Erythroblast (primary cell): ENCODE measurements around the gene IL21.
A peak's percentile ranks its signal among the peaks of the same experiment; 100 is the strongest.

Experiments
- DNase-seq, 2 experiments: peaks; one replicate each; lab custom pipeline; 2025; lab: John Stamatoyannopoulos, UW
- GATA1 ChIP-seq: IDR thresholded peaks from 2 replicates; pipeline ENCODE4 v1.6.1; 2011; ENCODE audit warnings: low read depth, mild to moderate bottlenecking, control low read depth, low read length, moderate library complexity
- POLR2A ChIP-seq: IDR thresholded peaks from 2 replicates; pipeline ENCODE4 v1.6.1; 2011; ENCODE audit warnings: mild to moderate bottlenecking, low read length

IL21 gene

DNA sequence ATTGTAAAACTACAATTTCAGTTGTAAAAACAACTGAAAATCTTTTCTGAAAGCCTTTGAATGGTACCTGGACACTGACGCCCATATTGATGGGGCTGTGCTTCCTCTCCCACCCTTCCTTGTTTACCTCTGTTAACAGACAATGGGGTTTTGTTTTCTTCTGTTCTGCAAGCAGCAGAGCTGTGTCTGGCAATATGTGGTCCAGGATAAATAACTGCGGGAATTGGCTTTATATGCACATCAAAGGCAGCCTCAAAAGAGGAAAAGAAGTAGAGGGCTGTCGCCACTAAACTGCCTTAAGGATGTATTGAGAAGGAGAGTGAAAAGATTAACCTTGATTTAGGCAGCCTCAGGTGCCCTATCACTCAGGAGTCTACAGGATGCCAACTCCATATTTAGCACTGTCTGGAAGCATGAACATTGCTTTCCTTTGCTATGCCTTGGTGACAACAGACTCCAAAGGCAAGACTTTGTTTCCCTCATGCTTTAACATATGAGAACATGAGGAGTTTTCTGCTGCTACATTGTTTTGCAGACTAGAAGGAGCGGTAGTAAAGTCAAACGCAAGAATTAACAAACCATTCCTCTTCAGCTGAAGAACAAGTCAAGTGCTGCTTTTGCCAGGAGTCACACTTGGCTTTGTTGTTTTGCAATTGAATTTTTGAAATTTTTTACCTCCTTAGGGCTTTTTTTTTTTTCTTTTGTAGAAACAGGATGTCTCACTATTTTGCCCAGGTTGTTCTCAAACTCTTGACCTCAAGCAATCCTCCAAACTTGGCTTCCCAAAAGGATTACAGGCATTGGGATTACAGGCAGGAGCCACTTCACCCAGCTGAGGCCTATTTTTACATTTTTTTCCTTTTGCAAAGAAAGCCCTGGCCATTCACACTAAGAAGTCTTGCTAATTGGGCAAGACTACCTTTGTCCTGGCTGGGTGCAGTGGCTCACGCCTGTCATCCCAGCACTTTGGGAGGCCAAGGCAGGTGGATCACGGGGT, 3.0 kb downstream of the IL21 start:
- no peak for DNase-seq

DNA sequence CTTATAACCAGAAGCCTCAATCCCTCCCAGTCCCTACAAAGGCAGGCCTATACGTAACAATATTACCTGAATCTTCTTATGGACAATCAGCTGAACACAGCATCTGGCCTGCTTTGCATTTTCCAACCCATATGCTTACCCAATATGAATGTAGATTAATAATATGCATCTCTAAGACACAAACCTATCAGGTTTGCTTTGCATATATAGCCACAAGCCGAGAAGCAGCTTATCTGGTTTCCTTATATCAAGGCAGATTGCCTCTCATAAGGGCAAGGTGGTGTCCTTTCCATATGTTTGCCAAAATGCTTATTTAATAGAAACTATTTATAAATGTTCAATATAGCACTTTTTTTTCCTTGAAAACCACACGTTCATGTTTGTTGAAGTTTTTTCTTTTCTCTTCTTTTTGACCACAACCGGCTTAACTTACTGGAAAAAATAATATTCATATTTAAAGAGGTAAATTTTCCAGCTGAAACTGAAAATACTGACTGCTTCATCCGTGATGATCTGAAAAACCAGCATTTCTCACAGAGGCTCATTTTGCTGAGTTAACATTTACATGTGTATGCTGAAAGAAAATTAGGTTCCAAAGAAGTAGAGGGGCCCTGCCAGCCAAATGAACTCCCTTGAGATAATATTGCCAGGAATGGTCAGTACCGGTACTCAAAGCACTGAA, 3.8 kb downstream of the IL21 start:
- DNase-seq, result no peak
- TF ChIP-seq GATA1, result no peak
- TF ChIP-seq POLR2A, result no peak

More for the DNA sequence above, 3.0 kb downstream of the IL21 start:
- TF ChIP-seq GATA1 (no peak), POLR2A (no peak)

DNA sequence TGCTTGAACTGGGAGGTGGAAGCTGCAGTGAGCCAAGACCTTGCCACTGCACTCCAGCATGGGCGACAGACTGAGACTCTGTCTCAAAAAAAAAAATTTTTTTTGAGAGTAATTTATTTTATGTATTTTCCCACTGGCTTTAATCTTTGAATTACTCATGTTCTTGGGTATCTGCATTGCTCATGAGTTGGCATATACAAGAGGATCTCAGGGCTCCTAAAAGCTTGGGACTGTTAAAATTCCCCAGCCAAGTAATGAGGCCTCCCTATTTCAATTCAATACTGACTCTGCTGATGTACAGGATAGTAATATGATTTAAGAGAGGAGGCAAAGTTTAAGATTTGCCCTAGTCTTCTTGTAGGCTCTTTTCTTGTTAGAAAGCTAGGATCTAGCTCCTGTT, 6.2 kb downstream of the IL21 start:
- no peak for DNase-seq
- TF ChIP-seq POLR2A, result no peak
- no peak for TF ChIP-seq GATA1

DNA sequence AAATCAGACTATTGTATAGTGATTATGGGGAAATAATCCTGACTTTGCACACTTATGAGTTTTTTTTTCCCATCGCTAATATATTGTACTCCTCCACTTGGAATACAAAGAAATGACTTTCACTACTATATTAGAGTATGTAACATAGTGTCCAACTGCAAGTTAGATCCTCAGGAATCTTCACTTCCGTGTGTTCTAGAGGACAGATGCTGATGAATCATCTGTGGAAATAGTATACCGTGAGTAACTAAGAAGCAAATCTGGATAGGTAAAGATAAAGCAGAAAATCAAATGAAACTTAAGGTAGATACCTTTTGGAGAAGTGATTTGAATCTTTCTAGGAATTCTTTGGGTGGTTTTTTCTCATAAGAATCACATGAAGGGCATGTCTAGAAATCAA, 8.3 kb downstream of the IL21 start:
- no peak for TF ChIP-seq GATA1
- no peak for TF ChIP-seq POLR2A
- no peak for DNase-seq

DNA sequence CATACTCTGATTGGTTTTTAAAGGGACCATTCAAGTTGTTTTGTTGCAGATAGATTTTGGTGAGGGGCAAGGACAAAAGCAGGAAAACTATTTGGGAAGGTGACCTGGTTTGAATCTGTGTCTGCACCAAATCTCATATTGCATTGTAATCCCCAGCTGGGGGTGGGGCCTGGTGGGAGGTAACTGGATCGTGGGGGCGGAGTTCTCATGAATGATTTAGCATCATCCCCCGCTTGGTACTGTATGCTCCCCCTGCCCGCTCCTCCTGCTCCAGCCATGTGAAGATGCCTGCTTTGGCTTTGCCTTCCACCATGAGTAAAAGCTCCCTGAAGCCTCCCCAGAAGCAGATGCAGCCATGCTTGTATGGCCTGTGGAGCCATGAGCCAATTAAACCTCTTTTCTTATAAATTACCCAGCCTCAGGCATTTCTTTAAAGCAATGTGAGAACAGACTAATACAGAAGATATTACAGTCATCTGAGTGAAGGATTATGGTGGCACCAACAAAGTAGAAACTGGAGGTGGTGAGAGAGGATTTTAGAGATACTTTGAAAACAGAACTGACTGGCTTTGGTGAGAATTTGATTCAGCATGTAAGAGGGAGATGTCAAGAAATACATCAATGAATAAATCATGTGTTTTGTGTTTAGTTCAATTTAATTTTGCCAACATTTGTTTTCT, 14.4 kb downstream of the IL21 start:
- DNase-seq, result no peak
- TF ChIP-seq GATA1 (no peak), POLR2A (no peak)

DNA sequence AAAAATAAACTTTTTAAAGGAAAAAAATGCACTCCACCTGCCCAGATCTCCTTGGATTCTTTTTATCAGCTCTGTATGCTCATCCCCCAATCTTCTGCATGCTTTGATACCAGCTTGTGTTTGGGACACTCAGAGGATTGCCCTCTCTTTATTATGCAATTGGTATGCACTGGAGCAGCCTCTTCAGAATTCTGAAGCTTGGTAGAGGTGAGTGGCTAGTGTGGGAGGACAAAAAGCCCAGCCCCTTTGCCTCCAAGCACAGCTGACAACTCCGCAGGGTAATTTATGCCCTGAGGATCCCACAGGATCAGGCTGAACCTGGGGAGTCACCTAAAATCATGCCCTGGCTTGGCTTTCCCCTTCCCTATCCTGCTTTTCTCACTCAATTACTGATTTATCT, 16.7 kb downstream of the IL21 start:
- TF ChIP-seq GATA1 (no peak), POLR2A (no peak)
- no peak for DNase-seq

DNA sequence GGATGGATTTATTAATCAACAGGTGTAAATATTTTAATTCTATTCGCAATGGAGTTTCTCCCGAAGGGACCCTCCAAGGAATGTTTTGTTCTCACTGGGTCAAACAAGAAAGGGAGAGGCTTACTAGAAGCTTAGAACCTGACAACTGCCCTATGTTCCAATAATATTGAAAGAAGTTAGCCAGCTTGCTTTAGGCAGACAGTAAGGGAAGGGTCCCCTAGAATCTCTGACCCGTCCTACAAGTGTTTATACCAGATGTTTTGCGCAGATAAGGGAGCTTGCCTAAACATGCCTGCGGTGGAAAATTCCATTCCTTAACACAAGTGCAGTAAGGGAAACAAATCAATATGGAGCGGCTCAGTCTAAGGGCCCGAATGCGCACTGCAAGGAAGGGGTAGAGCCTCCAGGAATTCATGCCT, 17.7 kb downstream of the IL21 start:
- DNase-seq, result peak; percentile 13 to 18
- TF ChIP-seq GATA1, result no peak
- TF ChIP-seq POLR2A, result no peak

DNA sequence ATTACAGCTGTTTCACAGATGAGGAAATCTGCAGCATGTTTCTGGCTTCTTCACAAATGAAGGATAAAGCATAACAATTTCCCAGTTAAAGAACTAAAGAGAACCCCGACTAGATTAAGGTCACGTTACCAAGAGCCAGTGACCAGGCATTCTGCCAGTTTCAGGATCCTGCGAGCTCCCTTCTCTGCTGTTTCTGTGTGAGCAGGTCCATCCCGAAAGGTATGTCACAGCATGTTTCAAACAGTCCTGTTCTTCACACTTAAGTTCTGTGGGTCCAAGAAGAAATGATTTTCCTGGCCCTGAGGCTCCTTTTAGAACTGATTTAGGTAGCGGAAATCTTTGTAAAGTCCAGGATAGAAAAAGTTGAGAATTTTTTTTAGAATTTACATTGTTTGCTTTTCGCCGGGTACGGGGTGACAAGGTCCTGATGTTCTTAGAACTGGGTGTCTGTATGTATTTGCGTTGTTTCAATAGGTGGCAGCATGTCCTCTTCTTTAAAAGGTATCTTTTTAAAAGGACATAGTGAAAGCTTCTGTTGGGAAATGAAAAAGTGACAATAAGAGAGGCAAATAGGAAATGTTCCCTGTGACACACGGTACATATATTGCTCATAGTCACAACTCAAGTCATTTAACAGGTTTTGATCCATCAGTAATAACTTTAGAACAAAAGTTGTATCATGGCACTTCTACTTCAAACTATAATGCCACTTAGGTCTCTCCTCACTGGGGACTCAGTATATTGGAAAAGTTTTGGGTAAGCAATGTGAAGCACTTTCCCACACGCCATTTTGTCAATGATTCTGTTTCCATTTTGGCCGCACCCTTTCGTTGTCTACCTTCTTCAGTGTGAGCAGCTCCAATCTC, 18.4 kb downstream of the IL21 start:
- TF ChIP-seq GATA1 (no peak), POLR2A (no peak)
- DNase-seq, result peak; percentile 15 to 21

DNA sequence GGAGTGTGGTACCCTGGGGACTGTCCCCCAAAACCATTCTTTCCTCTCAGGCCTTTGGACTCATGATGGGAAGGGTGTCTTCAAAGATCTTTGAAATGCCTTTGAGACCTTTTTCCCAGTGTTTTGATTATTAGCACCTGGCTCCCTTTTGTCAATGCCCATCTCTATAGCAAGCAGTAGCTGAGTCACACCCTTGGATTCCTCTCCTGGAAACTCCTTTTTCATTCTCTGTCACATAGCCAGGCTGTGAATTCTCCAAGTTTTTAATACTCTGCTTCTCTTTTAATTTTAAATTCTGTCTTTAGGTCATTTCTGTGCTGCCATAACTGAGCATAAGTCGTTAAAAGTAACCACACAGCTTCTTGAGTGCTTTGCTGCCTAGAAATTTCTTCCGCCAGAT, 29.7 kb downstream of the IL21 start:
- no peak for DNase-seq
- TF ChIP-seq GATA1, result no peak
- no peak for TF ChIP-seq POLR2A

DNA sequence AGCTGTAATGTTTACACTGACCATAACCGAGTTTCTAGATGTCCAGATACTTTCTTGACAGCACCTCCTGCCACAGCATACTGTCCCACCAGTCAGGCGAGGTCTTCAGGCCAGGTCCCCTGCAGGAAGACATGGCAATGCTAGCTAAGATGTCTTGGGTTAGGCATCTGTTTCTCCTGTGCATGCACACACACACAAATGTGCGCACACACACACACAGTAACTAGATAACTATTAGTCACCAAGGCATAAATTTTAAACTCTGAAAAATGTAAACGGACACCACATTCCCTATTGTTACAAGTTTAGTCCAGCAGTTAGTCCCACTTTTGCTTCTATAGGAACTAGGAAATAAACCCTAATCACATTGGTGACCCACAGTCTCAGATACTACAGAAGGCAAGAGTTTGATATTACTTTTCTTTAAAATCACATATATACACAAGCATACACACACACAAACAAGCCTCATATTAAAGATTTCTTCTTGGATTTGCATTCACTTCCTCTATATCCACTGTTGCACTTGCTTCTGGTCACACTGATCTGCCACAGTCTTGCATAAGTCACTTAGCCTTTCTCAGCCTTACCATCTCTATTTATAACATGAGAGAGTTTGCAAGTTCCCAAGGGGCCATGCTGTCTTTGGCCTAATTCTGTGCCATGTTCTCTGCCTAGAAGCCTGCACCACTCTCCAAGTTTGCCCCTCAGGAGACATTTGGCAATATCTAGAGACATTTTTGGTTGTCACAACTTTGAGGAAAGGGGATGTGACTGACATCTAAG, 32.2 kb downstream of the IL21 start:
- TF ChIP-seq POLR2A, result no peak
- TF ChIP-seq GATA1, result no peak
- no peak for DNase-seq

DNA sequence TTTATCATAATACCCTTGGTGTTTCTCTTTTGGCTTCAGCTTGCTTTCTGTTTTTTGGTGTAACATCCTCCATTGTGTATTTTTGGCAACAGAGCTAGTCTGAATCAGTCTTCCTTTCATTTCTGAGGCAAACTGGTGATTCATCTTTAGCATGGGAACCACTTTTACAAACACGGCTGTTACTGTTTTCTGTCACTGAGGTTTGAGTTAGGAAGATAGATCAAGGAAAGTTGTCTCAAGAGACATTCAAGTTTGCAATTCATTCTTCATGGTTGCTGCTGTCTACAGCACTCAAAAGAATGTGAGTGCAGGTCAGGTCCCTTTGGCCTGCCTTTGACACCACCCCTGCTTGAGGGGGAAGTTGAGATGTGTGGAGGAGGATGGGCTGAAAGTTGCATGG, 36.3 kb downstream of the IL21 start:
- no peak for DNase-seq
- TF ChIP-seq GATA1, result no peak
- TF ChIP-seq POLR2A, result no peak

DNA sequence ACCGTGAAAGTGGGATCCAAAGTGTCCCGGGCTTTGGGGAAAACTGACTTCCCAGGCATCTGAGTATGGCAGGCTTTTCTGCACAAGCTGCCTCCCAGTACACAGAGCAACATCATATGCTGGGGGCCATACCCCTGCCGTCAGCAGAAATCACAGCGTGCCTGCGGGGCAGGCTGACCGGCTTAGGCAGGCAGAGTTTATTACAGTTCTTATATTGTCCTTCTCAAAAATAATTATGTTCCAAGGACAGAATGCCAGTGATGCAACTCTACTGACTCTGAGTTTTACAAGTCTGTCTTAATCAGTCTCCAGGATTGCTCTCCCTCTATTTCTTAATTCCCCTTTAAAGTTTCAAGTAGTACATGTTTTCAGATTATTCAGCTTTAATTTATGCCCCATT, 37.0 kb downstream of the IL21 start:
- no peak for DNase-seq
- TF ChIP-seq POLR2A (no peak), GATA1 (no peak)
